DMS53 treated with DMSO at 0.1 percent for 48 hours (cell line): ENCODE data around the gene ITGAD.

Experiments
- DNase-seq: peaks from one replicate; lab custom pipeline; 2025; ENCODE audit not compliant: unreplicated experiment; lab: John Stamatoyannopoulos, UW

The ITGAD gene

DNA sequence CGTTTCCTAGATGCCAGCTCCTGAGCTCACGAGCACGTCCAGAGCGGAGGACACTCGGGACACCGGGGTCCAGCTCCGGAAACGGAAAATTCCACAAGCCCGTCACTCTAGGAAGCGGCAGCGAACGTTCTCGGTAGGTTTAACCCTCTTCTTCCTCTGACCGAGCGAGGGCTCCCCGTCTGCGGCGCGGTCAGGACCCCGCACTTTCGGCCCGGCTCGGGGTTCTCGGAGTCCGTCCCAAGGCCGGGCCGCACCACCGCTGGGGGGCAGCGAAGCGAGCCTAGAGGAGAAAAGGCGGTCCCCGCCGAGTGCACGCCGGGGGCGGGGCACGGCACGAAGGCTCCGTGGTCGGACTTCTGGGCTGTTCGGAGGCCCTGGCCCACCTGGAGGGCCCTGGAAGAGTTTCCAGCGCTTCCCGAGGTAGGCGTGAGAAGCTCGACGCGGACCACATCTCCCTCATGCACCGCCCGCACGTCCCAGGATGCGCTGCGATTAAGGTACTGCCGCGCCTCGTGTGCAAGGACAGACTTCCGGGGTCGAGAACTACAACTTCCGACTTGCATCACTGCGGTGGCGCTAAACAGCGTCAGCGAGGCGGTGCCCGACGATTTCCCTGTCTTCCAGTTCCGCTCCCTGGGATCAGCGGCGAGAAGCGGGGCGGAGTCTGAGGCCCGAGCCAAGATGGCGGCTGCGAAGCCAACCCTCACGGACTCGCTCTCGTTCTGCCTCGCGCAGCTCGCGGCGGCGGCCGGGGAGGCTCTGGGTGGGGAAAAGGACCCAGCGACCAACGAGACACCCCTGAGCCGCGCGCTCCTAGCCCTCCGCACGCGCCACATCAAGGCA lies 65.9 kb downstream of the ITGAD start, which contains the start of gene ARMC5:
TSS of gene ARMC5 (plus strand) at position 658 of the 843 bp plus-strand sequence. CDS start at position 682, 24 bp downstream.
- peak; percentile 88 for DNase-seq

DNA sequence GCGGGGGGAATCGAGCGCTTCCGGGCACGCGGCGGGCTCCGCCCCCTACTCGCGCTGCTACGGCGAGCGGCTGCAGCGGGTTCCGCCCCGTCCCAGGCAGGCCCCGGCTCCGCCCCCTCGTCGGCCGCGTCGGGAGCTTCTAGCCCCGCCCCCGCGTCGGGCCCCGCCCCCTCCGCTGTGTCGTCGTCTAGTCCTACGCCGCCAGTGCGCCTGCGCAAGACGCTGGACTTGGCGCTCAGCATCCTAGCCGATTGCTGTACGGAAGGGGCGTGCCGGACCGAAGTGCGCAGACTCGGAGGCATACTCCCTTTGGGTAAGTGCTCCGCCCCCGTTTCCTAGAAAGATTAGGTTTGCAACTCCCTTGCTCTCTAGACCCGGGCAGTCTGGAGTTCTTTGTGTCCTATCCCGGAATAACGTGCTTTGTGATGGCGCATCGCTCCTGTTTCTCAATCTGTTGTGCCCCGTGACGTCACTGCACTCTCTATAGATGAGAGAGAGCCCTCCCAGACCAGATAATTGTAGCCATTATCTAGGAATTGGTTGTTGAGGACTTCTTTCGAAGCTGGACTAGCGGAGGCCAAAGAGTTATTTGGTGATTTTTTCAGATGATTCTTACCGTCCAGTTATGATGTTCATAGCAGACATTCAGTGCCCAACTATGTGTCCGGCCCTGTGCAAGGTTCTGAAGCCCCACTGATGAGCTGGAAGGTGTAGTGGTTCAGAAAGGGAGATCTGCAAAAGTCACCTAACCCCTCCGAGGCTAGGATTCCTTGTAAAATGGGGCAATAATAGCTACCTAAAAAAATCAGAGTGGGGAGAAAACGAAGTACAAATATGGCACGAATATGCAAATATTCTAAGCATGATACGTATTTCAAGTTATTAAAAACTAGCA lies 66.8 kb downstream of the ITGAD start:
- DNase-seq: peak; percentile 95

DNA sequence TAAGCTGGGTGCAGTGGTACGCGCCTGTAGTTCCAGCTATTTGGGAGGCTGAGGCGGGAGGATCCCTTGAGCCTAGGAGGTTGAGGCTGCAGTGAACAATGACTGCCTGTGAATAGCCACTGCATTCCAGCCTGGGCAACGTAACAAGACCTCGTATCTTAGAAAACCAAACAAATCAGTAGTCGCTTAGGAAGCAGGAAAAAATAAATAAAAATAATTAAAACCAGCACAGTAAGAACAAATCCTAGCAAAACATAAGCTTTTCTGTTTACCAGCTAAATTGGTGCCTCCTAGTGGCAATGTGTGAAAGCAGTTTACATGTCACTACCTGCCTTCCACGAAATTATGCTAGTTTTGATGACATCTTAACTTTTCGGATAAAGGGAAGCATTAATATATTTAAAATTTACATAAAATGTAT lies 67.5 kb downstream of the ITGAD start:
- no peak for DNase-seq

DNA sequence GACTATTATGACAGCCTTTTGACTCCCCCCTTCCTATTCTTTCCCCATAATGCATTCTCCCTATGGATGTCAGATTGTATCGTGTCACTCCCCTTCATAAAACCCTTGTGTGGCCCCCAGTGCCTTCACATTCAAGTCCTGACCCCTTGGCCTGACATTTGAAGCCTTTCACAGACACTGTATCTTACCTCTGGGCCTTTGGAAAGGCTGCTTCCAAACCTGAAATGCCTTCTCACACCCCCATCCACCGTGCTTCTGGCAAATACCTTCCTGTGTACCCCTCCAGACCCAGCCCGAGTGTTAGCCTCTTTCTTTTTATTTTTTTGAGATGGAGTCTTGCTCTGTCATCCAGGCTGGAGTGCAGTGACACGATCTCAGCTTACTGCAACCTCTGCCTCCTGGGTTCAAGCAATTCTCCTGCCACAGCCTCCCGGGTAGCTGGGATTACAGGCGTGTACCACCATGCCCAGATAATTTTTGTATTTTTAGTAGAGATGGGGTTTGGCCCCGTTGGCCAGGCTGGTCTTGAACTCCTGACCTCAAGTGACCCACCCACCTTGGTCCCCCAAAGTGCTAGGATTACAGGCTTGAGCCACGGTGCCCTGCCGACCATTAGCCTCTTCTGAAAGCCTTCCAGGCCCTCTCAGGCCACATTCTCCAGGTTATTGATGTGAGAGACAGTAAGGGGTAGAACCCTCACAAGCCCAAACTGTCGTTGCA lies 68.2 kb downstream of the ITGAD start:
- DNase-seq: no peak

DNA sequence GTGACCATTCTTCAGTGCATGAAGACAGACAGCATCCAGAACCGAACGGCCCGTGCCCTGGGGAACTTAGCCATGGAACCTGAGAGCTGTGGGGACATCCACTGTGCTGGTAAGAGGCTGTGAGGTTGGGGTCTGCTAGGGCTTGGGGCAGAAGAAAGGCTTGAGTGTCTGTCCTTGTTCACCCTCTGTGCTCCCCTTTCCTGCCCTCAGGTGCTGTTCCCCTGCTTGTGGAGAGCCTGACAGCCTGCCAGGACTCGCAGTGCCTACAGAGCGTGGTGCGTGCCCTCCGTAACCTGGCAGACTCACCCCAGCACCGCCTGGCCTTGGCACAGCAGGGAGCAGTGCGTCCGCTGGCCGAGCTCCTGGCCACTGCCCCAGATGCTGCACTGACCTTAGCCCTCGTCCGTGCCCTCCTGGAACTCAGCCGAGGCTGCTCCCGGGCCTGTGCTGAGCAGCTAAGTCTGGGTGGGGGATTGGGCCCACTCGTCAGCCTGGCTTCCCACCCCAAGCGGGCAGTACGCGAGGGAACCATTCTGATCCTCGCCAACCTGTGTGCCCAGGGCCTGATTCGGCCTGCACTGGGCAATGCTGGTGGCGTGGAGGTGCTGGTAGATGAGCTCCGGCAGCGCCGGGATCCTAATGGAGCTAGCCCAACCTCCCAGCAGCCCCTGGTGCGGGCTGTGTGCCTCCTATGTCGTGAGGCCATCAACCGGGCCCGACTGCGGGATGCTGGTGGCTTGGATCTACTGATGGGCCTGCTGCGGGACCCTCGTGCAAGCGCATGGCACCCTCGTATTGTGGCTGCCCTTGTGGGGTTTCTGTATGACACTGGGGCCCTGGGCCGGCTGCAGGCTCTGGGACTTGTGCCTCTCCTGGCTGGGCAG lies 69.0 kb downstream of the ITGAD start:
- no peak for DNase-seq

DNA sequence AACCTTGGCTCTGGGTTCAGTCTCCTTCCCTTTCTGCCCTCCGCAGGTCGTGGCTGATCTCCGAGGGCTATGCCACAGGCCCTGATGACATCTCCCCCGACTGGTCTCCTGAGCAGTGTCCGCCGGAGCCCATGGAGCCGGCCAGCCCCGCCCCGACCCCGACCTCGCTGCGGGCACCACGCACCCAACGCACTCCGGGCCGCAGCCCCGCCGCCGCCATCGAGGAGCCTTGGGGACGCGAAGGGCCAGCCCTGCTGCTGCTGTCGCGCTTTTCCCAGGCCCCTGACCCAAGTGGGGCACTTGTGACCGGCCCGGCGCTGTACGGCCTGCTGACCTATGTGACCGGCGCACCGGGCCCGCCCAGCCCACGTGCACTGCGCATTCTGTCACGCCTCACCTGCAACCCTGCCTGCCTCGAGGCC lies 71.2 kb downstream of the ITGAD start:
- no peak for DNase-seq

DNA sequence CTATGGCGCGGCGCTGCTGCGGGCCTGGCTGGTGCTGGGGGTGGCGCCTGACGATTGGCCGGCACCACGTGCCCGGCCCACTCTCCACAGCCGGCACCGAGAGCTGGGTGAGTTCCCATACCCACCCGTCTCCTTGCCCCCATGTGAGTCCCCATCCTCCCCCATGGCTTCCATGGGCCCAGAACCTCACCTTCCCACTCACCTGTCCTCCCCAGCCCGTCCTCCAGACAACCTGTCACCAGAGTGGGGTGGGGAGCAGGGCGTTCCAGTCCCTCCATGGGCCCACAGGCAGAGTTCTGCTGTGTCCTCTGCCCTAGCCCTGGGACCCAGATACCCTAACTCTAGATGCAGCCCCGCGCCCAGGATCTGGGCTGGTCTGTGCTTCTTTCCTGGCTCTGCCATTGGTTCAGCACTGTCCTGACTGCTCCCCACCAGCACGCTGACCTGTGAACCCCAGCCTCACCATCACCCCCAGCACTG lies 71.7 kb downstream of the ITGAD start:
- DNase-seq: no peak

DNA sequence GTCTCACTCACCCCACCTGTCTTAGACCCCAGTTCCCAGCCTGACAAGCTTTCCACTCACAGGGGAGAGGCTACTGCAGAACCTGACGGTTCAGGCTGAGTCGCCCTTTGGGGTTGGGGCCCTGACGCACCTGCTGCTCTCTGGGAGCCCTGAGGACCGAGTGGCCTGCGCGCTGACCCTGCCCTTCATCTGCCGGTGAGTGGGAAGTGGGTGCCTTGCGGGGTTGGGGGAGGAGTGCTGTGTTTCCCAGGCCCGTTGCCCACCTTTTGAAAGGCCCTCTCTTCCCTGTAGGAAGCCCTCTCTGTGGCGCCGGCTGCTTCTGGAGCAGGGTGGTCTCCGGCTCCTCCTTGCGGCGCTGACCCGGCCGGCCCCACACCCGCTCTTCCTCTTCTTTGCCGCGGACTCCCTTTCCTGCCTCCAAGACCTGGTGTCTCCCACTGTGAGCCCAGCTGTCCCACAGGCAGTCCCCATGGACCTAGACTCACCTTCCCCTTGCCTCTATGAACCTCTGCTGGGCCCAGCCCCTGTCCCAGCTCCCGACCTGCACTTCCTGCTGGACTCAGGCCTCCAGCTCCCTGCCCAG lies 72.7 kb downstream of the ITGAD start:
- no peak for DNase-seq

DNA sequence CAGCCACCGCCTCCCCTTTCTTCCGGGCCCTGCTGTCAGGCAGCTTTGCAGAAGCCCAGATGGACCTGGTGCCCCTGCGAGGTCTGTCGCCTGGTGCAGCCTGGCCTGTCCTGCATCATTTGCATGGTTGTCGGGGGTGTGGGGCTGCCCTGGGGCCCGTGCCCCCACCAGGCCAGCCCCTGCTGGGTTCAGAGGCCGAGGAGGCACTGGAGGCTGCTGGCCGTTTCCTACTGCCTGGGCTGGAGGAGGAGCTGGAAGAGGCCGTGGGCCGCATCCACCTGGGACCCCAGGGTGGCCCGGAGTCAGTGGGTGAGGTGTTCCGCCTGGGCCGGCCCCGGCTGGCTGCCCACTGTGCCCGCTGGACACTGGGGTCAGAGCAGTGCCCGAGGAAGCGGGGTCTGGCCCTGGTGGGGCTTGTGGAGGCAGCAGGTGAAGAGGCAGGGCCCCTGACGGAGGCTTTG lies 73.3 kb downstream of the ITGAD start:
- no peak for DNase-seq

DNA sequence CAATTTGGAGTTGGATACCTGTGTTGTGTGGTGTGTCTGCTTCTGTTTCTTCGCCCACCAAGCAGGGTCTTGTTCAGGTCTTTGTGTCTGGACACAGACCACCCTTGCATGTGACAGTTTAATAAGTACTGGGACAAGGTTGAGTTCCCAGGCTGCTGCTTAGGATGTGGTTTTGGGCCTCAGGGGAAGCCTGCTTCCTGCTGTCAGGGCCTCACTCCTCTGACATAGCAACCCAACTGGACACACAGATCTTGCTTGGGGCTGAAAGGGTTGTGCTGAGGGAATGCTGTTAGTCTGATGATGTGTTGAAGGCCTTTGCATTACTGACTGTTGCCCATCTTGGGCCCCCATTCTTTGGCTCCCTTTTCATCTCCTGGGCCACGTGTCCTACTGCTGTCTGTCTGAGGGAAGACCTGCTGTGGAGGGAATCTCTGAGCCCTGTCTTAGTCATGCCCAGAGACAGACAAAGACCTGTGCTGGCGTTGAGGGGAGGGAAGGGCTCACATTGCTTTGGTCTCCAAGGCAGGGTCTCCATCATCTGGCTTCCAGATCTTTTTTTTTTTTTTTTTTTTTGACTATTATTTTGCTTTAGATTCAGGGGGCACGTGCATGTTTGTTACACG lies 74.1 kb downstream of the ITGAD start:
- no peak for DNase-seq

DNA sequence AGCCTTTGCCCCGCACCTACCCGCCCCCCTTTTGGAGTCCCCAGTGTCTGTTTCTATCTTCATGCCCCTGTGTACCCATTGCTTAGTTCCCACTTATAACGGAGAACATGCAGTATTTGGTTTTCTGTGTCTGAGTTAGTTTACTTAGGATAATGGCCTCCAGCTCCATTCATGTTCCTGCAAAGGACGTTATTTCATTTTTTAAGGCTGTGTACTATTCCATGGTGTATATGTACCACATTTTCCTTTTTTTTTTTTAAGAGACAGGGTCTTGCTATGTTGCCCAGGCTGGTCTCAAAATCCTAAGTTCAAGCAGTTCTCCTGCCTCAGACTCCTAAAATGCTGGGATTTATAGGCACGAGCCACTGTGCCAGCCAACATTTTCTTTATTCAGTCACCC lies 74.7 kb downstream of the ITGAD start:
- DNase-seq: no peak

DNA sequence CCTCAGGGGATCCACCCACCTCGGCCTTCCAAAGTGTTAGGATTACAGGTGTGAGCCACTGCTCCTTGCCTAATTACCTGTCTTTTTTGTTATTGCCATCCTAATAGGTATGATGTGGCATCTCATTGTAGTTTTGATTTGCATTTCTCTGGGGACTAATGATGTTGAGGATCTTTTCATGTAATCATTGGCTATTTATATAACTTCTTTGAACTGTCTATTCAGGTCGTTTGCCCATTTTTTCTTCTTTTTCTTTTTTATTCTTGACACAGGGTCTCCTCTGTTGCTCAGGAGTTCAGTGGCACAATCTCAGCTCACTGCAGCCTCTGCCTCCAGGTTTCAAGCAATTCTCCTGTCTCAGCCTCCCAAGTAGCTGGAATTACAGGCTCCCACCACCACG lies 77.5 kb downstream of the ITGAD start:
- no peak for DNase-seq

DNA sequence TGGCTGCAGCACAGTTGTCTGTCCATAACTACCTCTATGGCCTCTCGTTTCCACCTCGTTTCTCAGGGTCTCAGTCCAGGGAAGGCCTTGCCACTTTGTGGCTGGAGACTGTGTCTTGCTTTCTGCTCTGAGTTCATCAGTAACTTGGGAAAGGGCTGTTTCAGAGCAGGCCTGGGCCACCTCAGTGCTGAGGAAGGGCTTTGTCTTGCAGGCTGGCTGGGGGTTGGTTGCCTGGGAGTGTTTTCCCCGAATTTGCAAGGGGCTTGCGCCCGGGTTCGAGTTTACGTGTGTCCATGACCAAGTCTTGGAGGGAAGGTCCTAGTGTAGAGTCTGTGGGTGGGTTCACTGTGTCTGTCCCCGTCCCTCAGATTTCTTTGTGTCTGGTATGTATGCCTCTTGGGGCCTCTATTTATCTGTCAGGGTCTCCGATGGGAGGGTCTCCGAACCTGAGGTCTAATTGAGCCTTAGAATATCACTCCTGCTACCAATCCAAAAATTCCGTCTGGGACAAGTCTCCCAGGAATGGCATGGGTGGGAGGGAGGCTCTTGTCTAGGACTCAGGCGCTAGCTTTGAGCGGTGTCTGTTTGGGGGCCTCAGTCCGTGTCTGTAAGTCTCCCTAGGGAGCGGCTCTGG lies 78.2 kb downstream of the ITGAD start:
- no peak for DNase-seq

DNA sequence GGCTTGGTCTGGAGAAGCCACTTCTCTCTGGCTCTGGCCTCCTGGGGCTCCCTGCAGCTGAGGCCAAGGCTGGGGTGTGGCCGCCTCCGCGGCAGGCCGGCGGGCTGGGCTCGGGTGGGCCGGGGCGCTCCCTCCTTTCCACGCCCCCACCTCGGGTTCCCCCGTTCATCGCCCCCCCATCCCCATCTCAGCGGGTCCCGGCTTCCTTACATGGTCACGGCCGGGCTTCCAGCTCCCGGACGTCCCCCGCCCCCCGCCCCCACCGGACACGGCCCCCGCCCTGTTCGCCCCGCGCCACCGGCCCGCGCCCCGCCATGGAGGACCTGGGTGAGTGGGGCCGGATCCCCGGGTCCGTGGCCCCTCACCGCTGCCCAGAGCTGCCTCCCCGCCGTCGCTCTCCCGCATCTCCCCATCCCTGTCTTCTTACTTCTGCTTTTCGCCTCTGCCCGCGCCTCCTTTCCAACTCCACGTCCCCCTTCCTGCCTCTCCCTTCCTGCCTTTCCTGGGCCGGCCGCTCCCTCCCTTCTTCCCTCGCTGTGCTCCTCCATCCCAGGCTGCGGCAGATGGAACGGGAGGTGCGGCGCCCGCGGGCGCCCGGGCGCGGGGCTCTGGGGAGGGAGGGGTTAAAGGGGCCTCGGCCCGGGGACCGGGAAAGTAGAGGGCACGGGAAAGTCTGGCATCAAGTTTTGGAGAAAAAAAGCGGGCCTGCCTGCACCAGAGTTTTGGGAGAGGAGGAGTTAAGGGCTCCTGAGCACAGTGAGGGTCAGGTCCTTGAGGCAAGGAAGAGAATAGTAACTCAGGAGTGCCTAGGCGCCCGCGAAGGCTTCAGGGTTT lies 79.0 kb downstream of the ITGAD start, which contains the start of gene TGFB1I1:
TSS of gene TGFB1I1 (plus strand) at position 278 of the 834 bp plus-strand sequence. CDS start at position 315, 37 bp downstream.
- no peak for DNase-seq

DNA sequence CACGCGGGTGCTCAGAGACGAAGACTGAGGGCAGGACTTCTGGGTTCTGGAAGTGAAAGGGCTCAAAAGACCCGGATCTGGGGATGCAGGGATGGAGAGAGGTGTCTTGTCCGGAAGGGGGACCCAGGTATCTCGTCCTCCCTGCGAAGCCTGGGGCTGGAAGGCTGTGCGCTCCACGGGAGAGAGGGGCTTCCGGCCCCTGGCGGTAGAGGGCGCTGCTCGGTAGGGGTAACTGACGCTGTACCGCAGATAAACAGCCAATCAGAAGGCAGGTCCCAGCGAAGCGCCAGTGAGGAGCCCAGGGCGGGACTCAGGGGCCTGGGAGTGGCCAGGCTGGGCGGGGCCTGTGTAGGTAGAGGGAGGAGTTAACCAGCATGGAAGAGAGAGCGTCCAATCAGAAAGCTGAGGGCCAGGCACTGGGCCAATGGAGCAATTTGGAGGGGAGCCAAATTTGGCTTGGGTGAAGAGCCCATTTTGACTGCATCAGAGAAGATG lies 79.6 kb downstream of the ITGAD start:
- DNase-seq: peak; percentile 60

DNA sequence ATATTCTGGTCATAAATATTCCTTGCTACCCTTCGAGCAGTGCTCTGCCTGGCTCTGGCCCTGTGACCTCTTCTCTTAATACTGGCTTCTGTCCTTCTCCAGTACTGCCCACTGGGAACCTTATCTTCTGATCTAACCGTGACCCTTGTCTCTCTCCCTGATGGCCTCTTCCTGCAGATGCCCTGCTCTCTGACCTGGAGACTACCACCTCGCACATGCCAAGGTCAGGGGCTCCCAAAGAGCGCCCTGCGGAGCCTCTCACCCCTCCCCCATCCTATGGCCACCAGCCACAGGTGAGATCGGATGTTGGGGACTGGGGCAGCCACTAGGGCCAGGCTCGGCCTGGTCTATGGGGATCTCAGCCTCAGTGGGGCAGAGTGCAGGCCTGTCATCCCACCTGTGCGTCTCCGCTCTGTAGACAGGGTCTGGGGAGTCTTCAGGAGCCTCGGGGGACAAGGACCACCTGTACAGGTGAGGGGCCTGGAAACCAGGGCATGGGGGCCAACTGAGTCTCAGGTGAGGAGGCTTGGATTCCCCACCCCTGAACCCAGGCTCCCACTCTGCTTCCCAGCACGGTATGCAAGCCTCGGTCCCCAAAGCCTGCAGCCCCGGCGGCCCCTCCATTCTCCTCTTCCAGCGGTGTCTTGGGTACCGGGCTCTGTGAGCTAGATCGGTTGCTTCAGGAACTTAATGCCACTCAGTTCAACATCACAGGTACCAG lies 80.3 kb downstream of the ITGAD start:
- no peak for DNase-seq

DNA sequence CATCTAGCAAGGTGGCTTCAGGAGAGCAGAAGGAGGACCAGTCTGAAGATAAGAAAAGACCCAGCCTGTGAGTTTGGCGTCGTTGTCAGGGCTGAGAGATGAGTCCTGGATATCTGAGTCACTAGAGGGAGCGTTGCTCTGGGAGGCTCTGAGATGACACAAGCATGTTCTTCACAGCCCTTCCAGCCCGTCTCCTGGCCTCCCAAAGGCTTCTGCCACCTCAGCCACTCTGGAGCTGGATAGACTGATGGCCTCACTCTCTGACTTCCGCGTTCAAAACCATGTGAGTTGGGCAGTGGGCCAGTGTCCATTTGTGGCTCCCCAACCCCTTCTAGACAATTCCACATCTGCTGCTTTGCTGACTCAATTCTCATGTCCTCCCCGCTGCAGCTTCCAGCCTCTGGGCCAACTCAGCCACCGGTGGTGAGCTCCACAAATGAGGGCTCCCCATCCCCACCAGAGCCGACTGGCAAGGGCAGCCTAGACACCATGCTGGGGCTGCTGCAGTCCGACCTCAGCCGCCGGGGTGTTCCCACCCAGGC lies 81.1 kb downstream of the ITGAD start:
- DNase-seq: no peak
